Measurements from ENCODE around the gene IFNGR2. TPM values are rescaled to one million over a fixed set of nuclear protein-coding genes. Genes with fewer than 3 reads are reported as not detected.

The IFNGR2 gene
- total and polyA plus RNA-seq, 7 experiments from 2014 or later, result 9.1 to 80.5 (median 33.7) TPM

- no peaks in the 10 kb centered on the region for H3K4me1 ChIP-seq (ENCODE audit: control insufficient read depth in 2 of 2, insufficient read depth in 2 of 2, low read length in 2 of 2)
- H3K36me3 Mint-ChIP-seq, result no peaks in the 10 kb centered on the region
- intact Hi-C loops (cut with micrococcal nuclease), result no loop called here
- H3K36me3 ChIP-seq (ENCODE audit: control insufficient read depth in 2 of 3, insufficient read depth in 3 of 3, low read length in 3 of 3), result no peaks in the 10 kb centered on the region
- peaks cover 8 to 32% (median 11%) of the 10 kb centered on the region in 7 donors for H3K4me1 Mint-ChIP-seq
- H3K27ac ChIP-seq (ENCODE audit: low read depth, low read length), result no peak overlapping the region
- H3K9me3 Mint-ChIP-seq, result peaks cover 0 to 3% (median 0%) of the 10 kb centered on the region in 11 donors
- H3K27ac Mint-ChIP-seq, result no peak overlapping the region
- no peak for ATAC-seq
- H3K27me3 ChIP-seq (ENCODE audit: control insufficient read depth in 2 of 2, insufficient read depth in 2 of 2, low read length in 2 of 2), result peaks cover 0 to 4% of the 10 kb centered on the region in 2 donors
- no peak for DNase-seq
- POLR2A ChIA-PET, result interaction anchor here (0.7 to 2.2 kb wide), 4 partner anchors 11 to 234 kb away, joined by 3 to 5 read pairs (median 4); no protein-coding TSS in a partner anchor
- H3K4me3 ChIP-seq (ENCODE audit: low read length), result no peak overlapping the region
- CTCF ChIA-PET, result no interaction called here
- H3K4me3 Mint-ChIP-seq, result no peak overlapping the region
- peaks cover 0 to 69% (median 5%) of the 10 kb centered on the region in 5 donors for H3K27me3 Mint-ChIP-seq
- H3K9me3 ChIP-seq (ENCODE audit: control insufficient read depth in 2 of 3, low read length in 3 of 3), result no peaks in the 10 kb centered on the region
Measured at GRCh38 chr21:33396951-33397350, 6.3 kb upstream of the IFNGR2 start.

- DNase-seq, result no peak
- peaks cover 0 to 3% (median 0%) of the 10 kb centered on the region in 11 donors for H3K9me3 Mint-ChIP-seq
- Histone ChIP-seq H3K27me3 (ENCODE audit: control insufficient read depth in 2 of 2, insufficient read depth in 2 of 2, low read length in 2 of 2) (peaks cover 0 to under 1% of the 10 kb centered on the region in 2 donors), H3K9me3 (ENCODE audit: control insufficient read depth in 2 of 3, low read length in 3 of 3) (no peaks in the 10 kb centered on the region), H3K36me3 (ENCODE audit: control insufficient read depth in 2 of 3, insufficient read depth in 3 of 3, low read length in 3 of 3) (no peaks in the 10 kb centered on the region), H3K27ac (ENCODE audit: low read depth, low read length) (no peak overlapping the region), H3K4me1 (ENCODE audit: control insufficient read depth in 2 of 2, insufficient read depth in 2 of 2, low read length in 2 of 2) (no peaks in the 10 kb centered on the region), H3K4me3 (ENCODE audit: low read length) (no peak overlapping the region)
- no peak overlapping the region for H3K4me3 Mint-ChIP-seq
- intact Hi-C loops (cut with micrococcal nuclease), result no loop called here
- CTCF ChIA-PET, result no interaction called here
- POLR2A ChIA-PET, result interaction anchor here (0.7 to 2.2 kb wide), 3 partner anchors 13 to 233 kb away, joined by 4 to 5 read pairs (median 4); no protein-coding TSS in a partner anchor
- H3K27ac Mint-ChIP-seq, result peak overlapping the region in 2 of 9 donors; percentile 9 to 32
- H3K36me3 Mint-ChIP-seq, result no peaks in the 10 kb centered on the region
- H3K27me3 Mint-ChIP-seq, result peaks cover 0 to 69% (median 0%) of the 10 kb centered on the region in 5 donors
- ATAC-seq, result no peak
- peaks cover 8 to 29% (median 11%) of the 10 kb centered on the region in 7 donors for H3K4me1 Mint-ChIP-seq
Measured at GRCh38 chr21:33397717-33398116, 5.5 kb upstream of the IFNGR2 start.

- intact Hi-C loops (cut with micrococcal nuclease), result no loop called here
- Histone ChIP-seq H3K36me3 (ENCODE audit: control insufficient read depth in 2 of 3, insufficient read depth in 3 of 3, low read length in 3 of 3) (no peaks in the 10 kb centered on the region), H3K27ac (ENCODE audit: low read depth, low read length) (no peak overlapping the region), H3K4me3 (ENCODE audit: low read length) (no peak overlapping the region), H3K27me3 (ENCODE audit: control insufficient read depth in 2 of 2, insufficient read depth in 2 of 2, low read length in 2 of 2) (no peaks in the 10 kb centered on the region), H3K4me1 (ENCODE audit: control insufficient read depth in 2 of 2, insufficient read depth in 2 of 2, low read length in 2 of 2) (no peaks in the 10 kb centered on the region), H3K9me3 (ENCODE audit: control insufficient read depth in 2 of 3, low read length in 3 of 3) (no peaks in the 10 kb centered on the region)
- CTCF ChIA-PET, result no interaction called here
- ATAC-seq (no peak), DNase-seq (no peak)
- POLR2A ChIA-PET, result interaction anchor here (1.0 kb wide), 1 partner anchor 37 kb away, joined by 3 read pairs; no protein-coding TSS in a partner anchor
- Mint-ChIP-seq H3K4me1 (peaks cover 8 to 29% (median 11%) of the 10 kb centered on the region in 7 donors), H3K9me3 (peaks cover 0 to 3% (median 0%) of the 10 kb centered on the region in 11 donors), H3K36me3 (no peaks in the 10 kb centered on the region), H3K27ac (peak overlapping the region in 3 of 9 donors; percentile 9 to 43 (median 32)), H3K27me3 (peaks cover 0 to 67% (median 0%) of the 10 kb centered on the region in 5 donors), H3K4me3 (peak overlapping the region in 1 of 10 donors; percentile 48)
Measured at GRCh38 chr21:33398361-33398760, 4.9 kb upstream of the IFNGR2 start.

GRCh38 chr21:33401630-33401992 lies 1.6 kb upstream of the IFNGR2 start:
- ChIA-PET CTCF (no interaction called here), POLR2A (interaction anchor here (0.7 to 3.9 kb wide), 4 partner anchors 16 to 715 kb away, joined by 3 to 35 read pairs (median 10); no protein-coding TSS in a partner anchor)
- Mint-ChIP-seq H3K4me1 (peaks cover 27 to 49% (median 38%) of the 10 kb centered on the region in 7 donors), H3K4me3 (peak overlapping the region in 3 of 10 donors; percentile 21 to 76 (median 47)), H3K9me3 (peaks cover 0 to 3% (median 0%) of the 10 kb centered on the region in 11 donors), H3K27me3 (peaks cover 0 to 72% (median 0%) of the 10 kb centered on the region in 5 donors), H3K27ac (peak overlapping the region in 5 of 9 donors; percentile 18 to 82 (median 51)), H3K36me3 (peaks cover 0 to 6% (median 0%) of the 10 kb centered on the region in 5 donors)
- peaks cover 0 to 5% (median 0%) of the 10 kb centered on the region in 3 experiments for H3K36me3 ChIP-seq (ENCODE audit: control insufficient read depth in 2 of 3, insufficient read depth in 3 of 3, low read length in 3 of 3)
- H3K27ac ChIP-seq (ENCODE audit: low read depth, low read length), result no peak overlapping the region
- DNase-seq (peak in 1 of 9 donors; percentile 35), ATAC-seq (no peak)
- no peaks in the 10 kb centered on the region for H3K27me3 ChIP-seq (ENCODE audit: control insufficient read depth in 2 of 2, insufficient read depth in 2 of 2, low read length in 2 of 2)
- no peaks in the 10 kb centered on the region for H3K9me3 ChIP-seq (ENCODE audit: control insufficient read depth in 2 of 3, low read length in 3 of 3)
- H3K4me3 ChIP-seq (ENCODE audit: low read length), result no peak overlapping the region
- peaks cover 16 to 19% of the 10 kb centered on the region in 2 donors for H3K4me1 ChIP-seq (ENCODE audit: control insufficient read depth in 2 of 2, insufficient read depth in 2 of 2, low read length in 2 of 2)
- intact Hi-C loops (cut with micrococcal nuclease), result loop anchor here in 1 of 2 donors (5.0 to 10.0 kb wide), 3 partner anchors 41 to 627 kb away; partner anchors contain the start of genes PAXBP1 and TMEM50B

GRCh38 chr21:33402001-33402979 lies 923 bp upstream of the IFNGR2 start:
- ATAC-seq (peak; percentile 51), DNase-seq (peak in 5 of 9 donors; percentile 22 to 44 (median 36))
- H3K27ac ChIP-seq (ENCODE audit: low read depth, low read length), result peak overlapping the region; percentile 72
- intact Hi-C loops (cut with micrococcal nuclease), result loop anchor here (2.0 to 10.0 kb wide), 5 partner anchors 17 to 627 kb away; partner anchors contain the start of genes IFNAR1 (in 1 of the 2), PAXBP1 (in 1 of the 2) and TMEM50B (in 1 of the 2)
- ChIA-PET CTCF (interaction anchor here (1.0 kb wide), 1 partner anchor 41 kb away, joined by 3 read pairs; no protein-coding TSS in a partner anchor), POLR2A (interaction anchor here (0.5 to 3.9 kb wide), 7 partner anchors 17 to 715 kb away, joined by 3 to 35 read pairs (median 6); partner anchors contain the start of gene IFNAR1)
- Mint-ChIP-seq H3K4me1 (peaks cover 27 to 56% (median 45%) of the 10 kb centered on the region in 7 donors), H3K36me3 (peaks cover 0 to 6% (median 0%) of the 10 kb centered on the region in 5 donors), H3K4me3 (peak overlapping the region; percentile 66 to 94 (median 81)), H3K27ac (peak overlapping the region; percentile 44 to 95 (median 82)), H3K27me3 (peaks cover 0 to 74% (median 0%) of the 10 kb centered on the region in 5 donors), H3K9me3 (peaks cover 0 to 3% (median 0%) of the 10 kb centered on the region in 11 donors)
- peak overlapping the region; percentile 37 for H3K4me3 ChIP-seq (ENCODE audit: low read length)
- H3K36me3 ChIP-seq (ENCODE audit: control insufficient read depth in 2 of 3, insufficient read depth in 3 of 3, low read length in 3 of 3), result peaks cover 0 to 5% (median 0%) of the 10 kb centered on the region in 3 experiments
- peaks cover 16 to 25% of the 10 kb centered on the region in 2 donors for H3K4me1 ChIP-seq (ENCODE audit: control insufficient read depth in 2 of 2, insufficient read depth in 2 of 2, low read length in 2 of 2)
- H3K27me3 ChIP-seq (ENCODE audit: control insufficient read depth in 2 of 2, insufficient read depth in 2 of 2, low read length in 2 of 2), result no peaks in the 10 kb centered on the region
- H3K9me3 ChIP-seq (ENCODE audit: control insufficient read depth in 2 of 3, low read length in 3 of 3), result no peaks in the 10 kb centered on the region
